Measurements from ENCODE around the gene PTPN4.

PTPN4 gene

DNA sequence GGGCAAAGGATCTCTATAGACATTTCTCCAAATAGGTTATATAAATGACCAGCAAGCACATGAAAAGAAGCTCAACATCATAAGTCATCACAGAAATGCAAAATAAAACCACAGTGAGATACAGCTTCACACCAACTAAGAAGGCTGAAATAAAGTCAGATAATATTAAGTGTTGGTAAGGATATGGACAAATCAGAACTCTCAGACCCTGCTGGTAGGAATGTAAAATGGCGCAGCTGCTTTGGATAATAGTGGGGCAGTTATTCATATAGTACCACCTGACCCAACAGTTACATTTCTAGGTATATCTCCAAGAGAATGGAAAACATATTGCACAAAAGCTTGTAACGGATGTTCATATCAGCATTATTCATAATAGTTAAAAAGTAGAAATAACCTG is 267.2 kb downstream of the PTPN4 start:
- Histone ChIP-seq H4K20me1 (0 out of 22 replicates have a peak, but pooled peaks cover 0 to 6% (median 0%) of the 10 kb centered on the region in 11 experiments), H3K9ac (no peak overlapping the region)
- TF ChIP-seq Cebpa-rat (IDR thresholded peaks at IDR 0.05) = no peak

DNA sequence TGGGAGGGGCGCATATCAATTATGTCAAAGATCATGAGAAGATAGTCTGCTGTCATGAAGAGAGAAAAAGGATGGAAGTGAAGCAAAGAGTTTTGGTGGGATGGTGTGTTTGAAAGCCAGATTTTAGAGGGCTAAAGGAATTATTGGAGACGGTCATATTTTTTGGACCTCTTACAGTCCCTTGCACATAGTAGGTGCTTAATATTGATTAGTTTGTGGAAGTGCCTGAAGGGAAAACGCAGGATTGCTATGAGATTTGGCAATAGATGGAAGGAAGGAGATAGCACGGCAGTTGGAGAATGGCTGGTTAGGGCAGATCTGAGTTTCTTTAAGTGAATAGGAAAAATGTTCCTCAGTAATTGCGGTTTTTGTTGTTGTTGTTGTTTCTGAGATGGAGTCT is 269.1 kb downstream of the PTPN4 start:
- Histone ChIP-seq H3K27me3 (no peaks in the 10 kb centered on the region), H3K9me3 (replicated peaks in 1 of 11) (peaks cover 34 to 42% (median 38%) of the 10 kb centered on the region in 11 experiments), H3K4me1 (no peaks in the 10 kb centered on the region), H3K36me3 (peaks cover 5 to 51% (median 36%) of the 10 kb centered on the region in 11 experiments; a peak in 21 of 22 replicates), H3K4me3 (no peak overlapping the region), H4K20me1 (0 out of 22 replicates have a peak, but pooled peaks cover 0 to 6% (median 0%) of the 10 kb centered on the region in 11 experiments), H3K4me2 (no peak overlapping the region), H3K27ac (no peak overlapping the region), H3K9ac (no peak overlapping the region)
- TF ChIP-seq Cebpa-rat (IDR thresholded peaks at IDR 0.05) = no peak

More for the DNA sequence above, 267.2 kb downstream of the PTPN4 start:
- Histone ChIP-seq H3K36me3 (peaks cover 5 to 52% (median 36%) of the 10 kb centered on the region in 11 experiments; a peak in 21 of 22 replicates), H3K27ac (no peak overlapping the region), H3K4me1 (no peaks in the 10 kb centered on the region), H3K4me3 (no peak overlapping the region), H3K9me3 (replicated peaks in 1 of 11) (peaks cover 43 to 54% (median 51%) of the 10 kb centered on the region in 11 experiments), H3K27me3 (no peaks in the 10 kb centered on the region), H3K4me2 (no peak overlapping the region)

DNA sequence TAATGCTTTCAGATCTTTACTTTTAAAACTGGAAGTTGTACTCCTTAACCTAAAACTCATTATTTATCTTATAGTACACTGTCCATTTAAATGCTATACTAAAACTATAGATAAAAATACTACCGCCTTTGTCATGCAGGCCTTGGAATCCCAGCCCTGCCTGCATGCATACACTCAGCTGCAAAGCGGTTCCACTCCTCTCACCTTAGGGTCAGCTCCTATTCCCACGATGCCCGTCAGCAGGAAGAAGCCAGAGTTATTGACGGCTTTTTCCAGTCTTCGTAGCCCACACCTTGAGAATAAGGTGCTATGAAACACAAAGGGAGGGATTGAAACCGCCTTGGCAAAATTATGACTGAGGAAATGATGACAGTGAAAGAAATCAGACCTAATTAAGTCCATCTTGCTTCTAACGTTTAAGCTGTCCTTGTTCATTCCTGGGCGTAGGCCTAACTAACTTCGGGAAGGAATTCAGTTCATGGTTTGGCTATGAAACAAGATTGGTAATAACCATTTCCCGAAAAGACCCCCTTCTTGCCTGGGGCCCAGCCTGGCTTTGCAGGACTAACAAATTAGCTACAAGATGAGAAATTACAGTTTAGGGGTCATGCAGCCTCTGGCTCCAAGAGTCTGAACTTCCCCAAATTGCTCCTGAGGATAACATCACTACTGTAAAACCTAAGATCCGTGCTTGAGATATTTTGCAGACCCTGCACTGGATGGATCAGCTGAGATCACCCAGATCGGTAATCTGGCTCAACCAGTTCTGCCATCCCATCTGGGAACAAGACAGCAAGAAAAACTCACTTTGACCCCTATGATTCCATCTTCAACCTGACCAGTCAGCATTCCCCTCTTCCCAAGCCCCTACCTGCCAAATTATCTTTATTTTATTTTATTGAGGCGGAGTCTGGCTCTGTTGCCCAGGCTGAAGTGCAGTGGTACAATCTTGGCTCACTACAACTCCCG is 270.2 kb downstream of the PTPN4 start:
- Histone ChIP-seq H3K4me1 (no peaks in the 10 kb centered on the region), H3K27me3 (no peaks in the 10 kb centered on the region), H4K20me1 (peaks cover 0 to 9% (median 0%) of the 10 kb centered on the region in 11 experiments; a peak in 2 of 22 replicates), H3K4me3 (no peak overlapping the region), H3K27ac (no peak overlapping the region), H3K4me2 (no peak overlapping the region), H3K9ac (no peak overlapping the region), H3K9me3 (replicated peaks in 1 of 11) (peaks cover 25 to 31% (median 27%) of the 10 kb centered on the region in 11 experiments), H3K36me3 (peaks cover under 1 to 41% (median 29%) of the 10 kb centered on the region in 11 experiments; a peak in 18 of 22 replicates)
- no peak for TF ChIP-seq Cebpa-rat (IDR thresholded peaks at IDR 0.05)

DNA sequence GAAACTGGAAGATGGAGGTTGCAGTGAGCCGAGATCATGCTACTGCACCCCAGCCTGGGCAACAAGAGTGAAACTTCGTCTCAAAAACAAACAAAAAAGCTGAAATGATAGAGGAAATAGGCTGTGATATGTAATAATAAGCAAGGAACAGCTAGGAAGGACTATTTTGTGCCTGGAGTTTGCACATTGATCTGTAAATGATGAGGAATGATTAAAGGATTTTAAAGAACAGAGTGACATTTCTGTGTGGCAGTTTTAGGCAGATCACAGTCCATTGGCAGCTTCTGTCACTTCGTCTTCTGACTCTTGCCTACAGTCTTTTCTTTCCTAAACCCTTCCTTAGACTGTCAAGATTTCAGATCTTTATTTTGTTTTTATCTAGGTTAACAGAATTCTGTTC is 272.6 kb downstream of the PTPN4 start:
- Histone ChIP-seq H3K9me3 (replicated peaks in 1 of 11) (peaks cover 3 to 7% (median 3%) of the 10 kb centered on the region in 11 experiments; a peak in 16 of 22 replicates), H3K27ac (no peak overlapping the region), H3K36me3 (peaks cover 0 to 17% (median 7%) of the 10 kb centered on the region in 11 experiments; a peak in 11 of 22 replicates), H4K20me1 (peaks cover 0 to 10% (median 0%) of the 10 kb centered on the region in 11 experiments; a peak in 2 of 22 replicates), H3K4me3 (no peak overlapping the region), H3K4me2 (no peak overlapping the region), H3K27me3 (no peaks in the 10 kb centered on the region), H3K9ac (no peak overlapping the region), H3K4me1 (no peaks in the 10 kb centered on the region)
- no peak for TF ChIP-seq Cebpa-rat (IDR thresholded peaks at IDR 0.05)
